NCI-H1092 treated with DMSO at 0.1 percent for 48 hours (cell line): Measurements from ENCODE around the gene POMT1.
"Not testable (repeated sequence)": the region's sequence is repeated elsewhere in the genome, so short reads cannot be mapped to it uniquely, and the experiment has no call there.

Experiments used
- DNase-seq: peaks from one replicate; lab custom pipeline; 2025; lab: John Stamatoyannopoulos, UW

The POMT1 gene

GRCh38 chr9:131502781-131503625 lies at the start of gene POMT1:
TSS of gene POMT1 (plus strand) at chr9:131502918. CDS start at chr9:131504219, 1,301 bp downstream.
- DNase-seq: peak; percentile 95

DNA sequence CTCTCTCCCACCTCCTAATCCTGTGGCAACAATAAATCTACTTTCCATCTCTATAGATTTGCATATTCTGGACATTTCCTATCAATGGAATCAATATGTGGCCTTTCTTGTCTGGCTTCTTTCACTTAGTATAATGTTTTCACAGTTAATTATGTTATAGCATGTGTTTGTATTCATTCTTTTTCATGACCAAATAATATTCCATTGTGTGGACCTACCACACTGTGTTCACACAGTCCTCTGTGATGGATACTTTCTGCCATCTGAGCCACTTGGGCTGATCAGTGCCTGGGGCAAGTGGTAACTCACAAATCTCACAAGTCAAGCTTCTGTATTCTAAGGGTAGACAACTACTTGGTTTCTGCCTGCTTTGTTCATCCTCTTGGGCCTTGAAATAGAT lies 48.7 kb upstream of the POMT1 start:
- DNase-seq: no peak

DNA sequence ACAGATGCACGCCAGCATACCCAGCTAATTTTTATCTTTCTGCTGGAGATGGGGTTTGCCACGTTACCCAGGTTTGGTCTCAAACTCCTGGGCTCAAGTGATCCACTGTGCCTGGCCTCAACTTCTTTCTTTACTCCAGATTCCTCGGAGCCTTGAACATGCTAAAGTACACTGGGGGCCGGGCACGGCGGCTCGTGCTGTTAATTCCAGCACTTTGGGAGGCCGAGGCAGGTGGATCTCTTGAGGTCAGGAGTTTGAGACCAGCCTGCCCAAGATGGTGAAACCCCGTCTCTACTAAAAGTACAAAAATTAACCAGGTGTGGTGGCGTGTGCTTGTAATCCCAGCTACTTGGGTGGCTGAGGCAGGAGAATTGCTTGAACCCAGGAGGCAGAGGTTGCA lies 47.1 kb upstream of the POMT1 start:
- not testable (repeated sequence) for DNase-seq

DNA sequence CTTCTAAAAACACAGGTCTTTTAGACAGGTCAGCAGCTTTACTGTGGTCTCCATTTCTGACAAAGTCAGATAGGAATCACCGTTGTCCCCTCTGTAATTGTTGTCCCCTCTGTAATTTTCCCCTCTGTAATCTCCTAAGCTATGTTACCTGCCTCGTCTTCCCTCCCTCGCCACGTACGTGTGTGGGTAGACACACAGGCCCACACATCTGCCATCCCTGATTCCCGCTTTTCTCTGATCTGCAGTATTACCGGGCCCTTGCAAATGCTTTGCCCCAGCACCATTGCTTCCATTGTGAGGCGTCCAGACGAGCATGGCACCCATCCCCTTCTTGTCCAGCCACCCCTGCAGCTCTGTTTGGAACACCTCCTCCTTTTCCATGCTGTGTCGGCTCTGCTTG lies 45.0 kb upstream of the POMT1 start:
- no peak for DNase-seq

DNA sequence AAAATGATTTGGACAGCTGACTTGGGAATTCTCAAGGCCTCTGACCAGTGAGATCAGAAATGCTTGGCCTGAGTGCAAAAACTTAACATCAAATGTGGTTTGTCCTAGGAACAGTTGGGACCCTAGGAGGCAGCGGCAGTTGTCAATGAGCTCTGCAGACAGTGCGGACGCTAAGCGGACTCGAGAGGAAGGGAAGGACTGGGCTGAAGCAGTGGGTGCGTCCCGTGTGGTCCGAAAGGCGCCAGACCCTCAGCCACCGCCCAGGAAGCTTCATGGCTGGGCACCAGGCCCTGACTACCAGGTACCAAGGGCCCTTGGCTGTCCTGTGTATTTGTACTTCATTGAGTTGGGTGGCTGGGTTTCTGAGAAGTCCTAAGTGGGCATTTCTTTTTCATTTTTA lies 43.7 kb upstream of the POMT1 start:
- DNase-seq: no peak

DNA sequence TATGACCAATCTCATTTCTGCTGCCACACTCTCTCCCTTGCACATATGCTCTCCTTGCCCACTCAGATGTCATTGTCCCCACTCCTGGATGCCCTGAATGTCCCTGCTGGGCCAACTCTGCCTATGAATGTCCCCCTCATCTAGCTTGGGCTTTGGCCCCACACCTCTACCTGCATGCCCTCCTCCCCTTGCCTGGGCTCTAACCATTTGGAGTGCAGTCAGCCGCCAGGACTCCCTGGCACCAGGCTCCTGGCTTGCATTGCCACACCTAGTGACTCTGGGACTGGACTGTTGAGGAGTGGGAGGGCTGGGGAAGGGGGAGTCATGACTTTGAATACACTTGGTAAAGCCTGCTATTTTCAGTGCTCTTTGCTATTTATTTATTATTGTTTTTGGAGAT lies 41.6 kb upstream of the POMT1 start:
- no peak for DNase-seq

GRCh38 chr9:131464354-131465000 lies 38.2 kb upstream of the POMT1 start:
- no peak for DNase-seq

GRCh38 chr9:131465401-131465800 lies 37.3 kb upstream of the POMT1 start:
- DNase-seq: no peak

DNA sequence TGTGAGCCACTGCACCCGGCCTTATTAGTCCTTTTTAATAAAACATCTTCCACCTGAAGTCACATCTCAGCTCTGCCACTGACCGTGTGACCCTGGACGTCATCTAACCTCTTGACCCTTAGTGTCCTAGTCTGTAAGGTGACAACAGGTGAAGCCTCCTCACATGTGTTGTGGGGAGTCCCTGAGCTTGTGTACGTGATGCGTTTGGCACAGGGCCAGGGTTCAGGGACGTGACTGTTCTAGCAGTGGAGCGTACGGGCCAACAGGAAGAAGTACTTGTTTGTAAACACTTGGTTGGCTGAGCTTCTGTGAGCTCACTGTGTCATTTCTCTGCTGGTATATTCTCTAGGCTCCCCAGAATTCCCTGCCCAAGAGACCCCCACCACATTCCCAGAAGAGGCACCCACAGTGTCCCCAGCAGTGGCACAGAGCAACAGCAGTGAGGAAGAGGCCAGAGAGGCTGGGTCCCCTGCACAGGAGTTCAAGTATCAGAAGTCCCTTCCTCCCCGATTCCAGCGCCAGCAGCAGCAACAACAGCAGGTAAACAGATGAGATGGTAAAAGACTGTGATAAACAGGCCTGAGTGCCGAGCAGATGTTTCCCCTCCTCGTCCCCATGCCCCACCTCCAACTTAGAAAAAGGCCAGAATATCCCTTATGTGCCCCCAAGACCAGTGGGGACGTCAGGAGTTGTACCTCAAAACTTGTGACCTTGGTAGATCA lies 35.3 kb upstream of the POMT1 start:
- no peak for DNase-seq

GRCh38 chr9:131468031-131468430 lies 34.7 kb upstream of the POMT1 start:
- DNase-seq: no peak

DNA sequence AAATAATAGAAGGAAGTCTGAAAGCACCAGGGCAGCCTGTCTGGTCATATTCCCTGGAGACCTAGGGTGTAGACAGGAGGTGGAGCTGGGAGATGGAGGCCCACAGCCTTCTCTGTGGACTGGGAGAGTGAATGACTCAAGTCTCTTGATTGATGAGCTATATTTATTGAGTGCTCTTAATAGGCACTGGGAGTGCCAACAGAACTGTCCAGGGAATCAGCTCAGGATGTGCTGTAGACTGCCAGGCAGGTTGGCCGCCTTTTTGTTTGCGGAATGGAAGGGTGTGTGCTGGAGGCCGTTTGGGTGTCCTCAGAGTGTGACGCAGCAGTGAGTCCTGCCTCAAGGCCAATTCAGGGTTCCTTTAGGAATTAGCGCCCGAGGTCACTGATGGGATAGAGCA lies 33.4 kb upstream of the POMT1 start:
- no peak for DNase-seq

DNA sequence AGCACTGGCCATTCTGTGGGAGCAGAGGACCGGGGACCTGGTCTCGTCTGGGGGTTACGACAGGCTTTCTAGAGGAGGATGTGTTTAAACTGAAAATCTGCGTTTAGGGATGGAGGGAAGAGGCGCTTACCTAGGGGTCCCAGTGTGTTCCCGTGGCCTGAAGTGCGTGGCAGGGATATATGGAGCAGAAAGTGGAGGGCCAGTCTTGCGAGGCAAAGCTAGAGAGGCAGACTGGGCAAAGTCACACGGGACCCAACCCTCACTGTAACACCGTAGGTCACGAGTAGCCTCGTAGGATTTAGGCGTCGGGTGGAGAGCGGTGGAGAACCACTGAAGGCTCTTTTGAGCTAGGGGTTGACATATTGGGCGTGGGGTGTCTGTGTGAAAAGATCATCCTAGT lies 32.8 kb upstream of the POMT1 start:
- DNase-seq: no peak

DNA sequence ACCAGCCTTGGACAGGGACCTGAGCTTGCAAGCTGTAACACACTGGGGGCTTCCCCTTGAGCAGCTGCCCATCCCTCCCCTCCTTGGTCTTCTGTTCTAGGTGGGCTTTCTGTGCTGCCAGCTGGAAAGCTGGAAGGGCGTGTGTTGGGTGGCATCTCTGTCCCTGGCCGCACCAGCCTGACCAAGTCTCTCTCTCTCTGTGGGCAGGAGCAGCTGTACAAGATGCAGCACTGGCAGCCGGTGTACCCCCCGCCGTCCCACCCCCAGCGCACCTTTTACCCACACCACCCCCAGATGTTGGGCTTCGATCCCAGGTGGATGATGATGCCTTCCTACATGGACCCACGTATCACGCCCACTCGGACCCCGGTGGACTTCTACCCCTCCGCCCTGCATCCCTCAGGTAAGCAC lies 32.1 kb upstream of the POMT1 start:
- DNase-seq: no peak

- not testable (repeated sequence) for DNase-seq
Observed at GRCh38 chr9:131472085-131472484, 30.6 kb upstream of the POMT1 start.

GRCh38 chr9:131473198-131473885 lies 29.4 kb upstream of the POMT1 start:
- no peak for DNase-seq

- no peak for DNase-seq
Observed at GRCh38 chr9:131473891-131474290, 28.8 kb upstream of the POMT1 start.

DNA sequence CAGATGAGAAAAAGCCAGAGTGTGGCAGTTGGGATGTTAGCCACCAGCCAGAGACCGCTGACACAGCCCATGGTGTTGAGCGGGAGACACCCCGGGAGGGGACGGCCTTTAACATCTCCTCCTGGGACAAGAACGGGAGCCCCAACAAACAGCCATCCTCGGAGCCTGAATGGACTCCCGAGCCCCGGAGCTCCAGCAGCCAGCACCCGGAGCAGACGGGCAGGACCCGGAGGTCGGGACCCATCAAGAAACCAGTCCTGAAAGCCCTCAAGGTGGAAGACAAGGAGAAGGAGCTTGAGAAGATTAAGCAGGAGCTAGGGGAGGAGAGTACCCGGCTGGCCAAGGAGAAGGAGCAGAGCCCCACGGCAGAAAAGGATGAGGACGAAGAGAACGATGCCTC lies 28.0 kb upstream of the POMT1 start:
- no peak for DNase-seq

- no peak for DNase-seq
Observed at GRCh38 chr9:131475111-131475955, 27.4 kb upstream of the POMT1 start.

DNA sequence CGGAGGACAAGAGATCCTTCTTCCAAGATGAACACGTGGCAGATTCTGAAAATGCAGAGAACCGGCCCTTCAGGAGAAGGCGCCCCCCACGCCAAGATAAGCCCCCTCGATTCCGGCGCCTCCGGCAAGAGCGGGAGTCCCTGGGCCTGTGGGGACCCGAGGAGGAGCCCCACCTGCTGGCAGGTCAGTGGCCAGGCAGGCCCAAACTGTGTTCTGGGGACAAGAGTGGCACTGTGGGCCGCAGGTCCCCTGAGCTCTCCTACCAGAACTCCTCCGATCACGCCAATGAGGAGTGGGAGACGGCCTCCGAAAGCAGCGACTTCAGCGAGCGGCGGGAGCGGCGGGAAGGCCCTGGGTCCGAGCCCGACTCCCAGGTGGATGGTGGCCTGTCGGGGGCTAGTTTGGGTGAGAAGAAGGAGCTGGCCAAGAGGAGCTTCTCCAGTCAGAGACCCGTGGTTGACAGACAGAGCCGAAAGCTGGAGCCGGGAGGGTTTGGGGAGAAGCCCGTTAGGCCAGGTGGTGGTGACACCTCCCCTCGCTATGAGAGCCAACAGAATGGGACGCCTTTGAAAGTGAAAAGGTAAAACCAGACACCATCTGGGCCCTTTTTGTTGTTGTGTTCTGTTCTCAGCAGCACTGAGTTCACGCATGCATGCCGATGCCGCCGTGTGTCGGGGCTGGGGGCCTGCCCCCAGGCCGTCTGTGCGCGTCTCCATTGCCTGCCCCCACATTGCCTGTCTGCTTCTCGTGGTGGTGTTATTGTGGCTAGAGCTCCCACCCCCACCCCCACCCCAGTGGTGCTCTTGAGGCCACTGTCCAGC lies 26.6 kb upstream of the POMT1 start:
- no peak for DNase-seq

GRCh38 chr9:131476777-131477345 lies 25.9 kb upstream of the POMT1 start:
- DNase-seq: no peak
